Measurements from ENCODE around the gene DOK3.
A peak's percentile ranks its signal among the peaks of the same experiment; 100 is the strongest.

Gene DOK3, protein sequence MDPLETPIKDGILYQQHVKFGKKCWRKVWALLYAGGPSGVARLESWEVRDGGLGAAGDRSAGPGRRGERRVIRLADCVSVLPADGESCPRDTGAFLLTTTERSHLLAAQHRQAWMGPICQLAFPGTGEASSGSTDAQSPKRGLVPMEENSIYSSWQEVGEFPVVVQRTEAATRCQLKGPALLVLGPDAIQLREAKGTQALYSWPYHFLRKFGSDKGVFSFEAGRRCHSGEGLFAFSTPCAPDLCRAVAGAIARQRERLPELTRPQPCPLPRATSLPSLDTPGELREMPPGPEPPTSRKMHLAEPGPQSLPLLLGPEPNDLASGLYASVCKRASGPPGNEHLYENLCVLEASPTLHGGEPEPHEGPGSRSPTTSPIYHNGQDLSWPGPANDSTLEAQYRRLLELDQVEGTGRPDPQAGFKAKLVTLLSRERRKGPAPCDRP

DNA sequence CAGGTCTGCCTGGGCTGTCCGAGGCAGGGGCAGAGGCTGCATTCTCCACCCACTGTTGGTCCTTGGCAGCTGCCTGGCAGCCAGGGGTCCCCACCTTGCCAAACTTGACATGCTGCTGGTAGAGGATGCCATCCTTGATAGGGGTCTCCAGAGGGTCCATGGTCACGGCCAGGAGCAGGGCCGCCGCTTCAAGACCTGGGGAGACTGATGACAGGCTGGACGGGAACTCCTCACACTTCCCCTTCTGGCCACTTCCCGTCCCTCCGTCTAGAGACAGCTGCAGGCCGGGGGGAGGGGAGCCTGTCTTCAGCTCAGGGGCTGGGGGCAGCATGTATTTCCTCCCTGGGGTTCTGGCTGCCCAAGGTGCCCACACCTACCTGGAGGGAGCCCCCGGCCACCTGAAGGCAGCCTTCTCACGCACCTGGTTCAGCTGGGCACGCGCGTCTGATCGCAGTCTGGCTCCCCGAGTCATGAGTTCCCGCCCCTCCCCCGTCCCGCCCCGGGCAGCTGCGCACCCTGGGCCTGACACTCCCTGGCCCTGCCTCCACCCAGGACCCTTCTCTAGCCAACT is at the start of gene DOK3:
Gene DOK3 (minus strand): TSS at position 446 of the 571 bp plus-strand sequence. CDS start 286 bp downstream, at position 160.
- no peak for DNase-seq

- DNase-seq: no peak
Measured at GRCh38 chr5:177557796-177558195, 48.2 kb upstream of the DOK3 start.

DNA sequence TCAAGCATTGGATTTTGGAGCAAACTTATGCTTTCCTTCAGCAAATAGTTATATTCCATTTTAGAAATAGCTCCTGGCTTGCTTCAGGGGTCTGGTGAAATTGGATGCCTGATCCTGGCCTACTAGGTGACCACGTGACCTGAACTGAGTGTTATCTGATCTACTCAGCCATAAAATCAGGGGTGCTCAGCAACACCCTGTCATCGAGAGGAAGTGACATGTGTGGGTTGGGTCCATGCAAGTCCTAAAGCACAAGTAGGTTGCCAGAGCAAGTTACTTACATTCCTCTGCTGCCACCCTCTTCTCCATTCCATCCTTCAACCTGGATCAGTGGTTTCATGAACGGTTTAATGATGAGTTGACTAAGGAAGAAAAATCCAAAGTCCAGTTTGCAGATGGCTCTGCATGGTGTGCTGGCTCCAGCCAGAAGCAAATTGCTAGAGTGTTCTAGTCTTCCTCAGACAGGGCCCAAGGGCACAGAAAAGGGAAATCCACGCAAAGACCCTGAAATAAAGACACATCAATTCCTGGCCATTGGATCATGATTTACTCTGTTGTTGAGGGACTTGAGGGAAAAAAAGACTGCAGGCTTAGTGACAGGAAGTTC is 47.5 kb upstream of the DOK3 start:
- no peak for DNase-seq

- DNase-seq: no peak
Measured at GRCh38 chr5:177555665-177556064, 46.0 kb upstream of the DOK3 start.

GRCh38 chr5:177555228-177555627 is 45.6 kb upstream of the DOK3 start:
- no peak for DNase-seq

- DNase-seq: peak; percentile 97
Measured at GRCh38 chr5:177554474-177555111, 45.0 kb upstream of the DOK3 start, which contains the start of gene FAM193B. FAM193B (minus strand) TSS chr5:177554563; CDS start chr5:177554458, 105 bp downstream.

DNA sequence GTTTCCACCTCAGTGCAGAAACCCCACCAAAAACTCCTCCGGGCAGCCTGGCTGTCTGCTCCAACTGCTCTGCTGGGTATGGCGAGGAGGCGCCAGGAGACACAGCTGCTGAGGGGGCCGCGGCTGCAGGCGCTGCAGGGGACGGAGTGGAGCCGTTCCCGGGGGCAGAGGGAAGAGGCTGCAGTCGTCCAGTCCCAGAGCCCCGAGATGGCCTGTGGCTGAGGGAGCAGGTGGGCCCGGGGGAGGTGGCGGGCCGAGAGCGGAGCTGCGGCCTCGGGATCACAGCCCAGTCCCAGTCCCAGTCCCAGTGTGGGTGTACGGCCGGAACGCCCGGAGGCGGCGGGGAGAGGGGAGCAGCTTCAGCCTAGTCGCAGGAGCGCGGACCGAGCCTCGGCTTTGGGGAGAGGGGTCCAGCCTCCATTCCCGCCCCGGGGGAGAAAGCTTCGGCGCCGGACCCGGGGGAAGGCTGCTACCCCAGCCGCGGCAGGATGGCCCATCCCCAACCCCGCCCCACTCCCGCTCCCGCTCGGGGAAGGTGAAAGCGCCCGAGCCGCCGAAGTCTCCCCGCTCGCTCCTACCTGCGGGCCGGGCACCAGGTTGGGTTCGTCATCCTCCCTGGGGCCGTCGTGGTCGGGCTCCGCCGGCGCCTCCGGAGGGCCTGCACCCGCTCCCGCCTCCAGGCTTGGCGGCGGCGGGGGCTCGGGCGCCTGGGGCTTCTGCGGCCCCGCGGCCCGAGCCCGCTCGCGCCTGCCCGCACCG is 44.2 kb upstream of the DOK3 start:
- peak; percentile 62 for DNase-seq

GRCh38 chr5:177552839-177553455 is 43.3 kb upstream of the DOK3 start:
- no peak for DNase-seq

GRCh38 chr5:177550122-177550521 is 40.5 kb upstream of the DOK3 start:
- DNase-seq: no peak

DNA sequence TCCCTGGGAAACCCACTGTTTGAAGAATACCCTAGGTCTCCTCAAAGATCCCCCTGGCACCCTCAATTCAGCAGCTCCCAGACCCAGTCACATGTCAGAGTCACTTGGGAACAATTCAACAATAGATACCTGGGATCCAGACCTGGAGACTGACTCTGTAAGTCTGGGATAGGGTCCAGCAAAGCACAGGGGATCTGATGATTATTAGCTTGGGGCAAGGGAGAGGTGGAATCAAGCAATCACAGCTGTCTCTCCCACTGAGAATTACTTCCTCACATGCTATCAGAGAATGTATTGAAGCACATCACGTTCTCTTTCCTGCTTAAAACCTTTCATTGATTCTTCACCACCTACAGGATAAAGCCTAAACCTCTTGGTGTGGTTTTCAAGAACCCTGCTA is 38.9 kb upstream of the DOK3 start:
- DNase-seq: no peak

- no peak for DNase-seq
Measured at GRCh38 chr5:177547736-177548135, 38.1 kb upstream of the DOK3 start.

- no peak for DNase-seq
Measured at GRCh38 chr5:177546258-177546741, 36.7 kb upstream of the DOK3 start.

GRCh38 chr5:177545487-177546257 is 36.0 kb upstream of the DOK3 start:
- no peak for DNase-seq

DNA sequence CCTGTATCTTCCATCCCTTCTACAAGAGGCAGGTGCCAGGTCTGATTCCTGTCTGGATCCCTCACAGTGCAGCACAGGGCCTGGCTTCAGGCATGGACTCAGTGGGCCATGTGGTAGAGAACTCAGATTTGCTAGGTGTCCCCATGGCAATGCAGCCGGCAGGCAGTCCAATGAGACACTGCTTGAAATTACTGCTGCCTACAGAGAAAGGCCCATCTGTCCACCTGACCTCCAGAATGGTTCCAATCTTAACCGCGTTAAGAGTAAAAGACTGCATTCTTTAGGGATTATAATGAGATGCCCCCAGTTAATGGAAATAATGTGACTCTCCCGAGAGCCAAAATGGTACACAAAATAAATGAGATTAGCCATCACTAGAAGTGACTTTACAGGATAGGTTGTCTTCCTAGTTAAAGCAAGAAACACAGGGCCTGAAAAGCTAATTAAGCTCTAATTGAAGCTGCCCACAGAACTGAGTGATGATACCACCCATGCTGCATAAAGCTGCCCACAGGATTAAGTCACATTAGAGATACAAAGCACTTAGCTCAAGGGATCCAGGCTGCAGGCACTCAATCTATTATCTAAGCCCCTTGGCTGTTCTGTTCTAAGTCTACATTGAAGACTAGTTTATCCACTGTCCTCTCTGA is 33.3 kb upstream of the DOK3 start:
- no peak for DNase-seq

GRCh38 chr5:177540438-177540837 is 30.8 kb upstream of the DOK3 start:
- no peak for DNase-seq

DNA sequence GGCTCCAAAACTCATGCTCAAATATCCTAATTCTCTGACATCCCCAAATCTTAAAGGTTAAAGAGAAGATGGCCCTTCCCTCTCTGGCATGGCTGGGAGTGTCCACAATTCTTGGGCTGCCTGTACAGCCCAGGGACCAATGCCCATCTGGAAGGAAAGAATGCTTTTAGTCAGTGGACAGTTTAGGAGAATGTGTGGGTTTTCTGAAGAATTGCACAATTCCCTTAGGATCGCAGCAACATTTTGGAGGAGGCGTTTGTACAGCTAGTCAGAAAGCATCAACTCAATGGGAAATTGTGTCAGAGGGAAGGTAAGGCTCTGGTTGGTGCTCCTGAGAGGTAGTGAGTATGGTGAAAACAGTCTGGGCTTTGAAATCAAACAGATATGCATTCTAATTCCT is 29.8 kb upstream of the DOK3 start:
- DNase-seq: no peak

- DNase-seq: no peak
Measured at GRCh38 chr5:177538876-177539275, 29.2 kb upstream of the DOK3 start.

GRCh38 chr5:177537389-177538361 is 28.0 kb upstream of the DOK3 start:
- no peak for DNase-seq

DNA sequence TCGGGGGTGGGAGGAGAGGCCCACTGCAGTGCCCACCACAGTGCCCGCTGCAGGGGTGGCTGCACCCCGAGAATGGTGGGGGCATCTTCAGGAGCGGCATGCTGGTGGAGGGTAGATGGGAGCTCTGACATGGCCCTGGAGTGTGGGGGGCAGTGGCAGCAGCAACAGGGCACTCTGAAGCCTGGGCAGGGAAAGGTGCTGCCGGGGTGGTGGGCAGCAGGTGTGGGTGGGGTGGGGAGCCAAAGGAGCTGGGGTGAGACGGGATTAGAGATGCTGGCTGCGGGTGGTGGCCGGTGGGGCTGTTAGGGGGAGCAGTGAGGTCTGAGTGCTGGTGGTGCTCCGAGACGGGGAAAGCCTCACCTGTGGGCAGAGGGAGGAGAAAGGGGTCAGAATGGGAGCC is 26.8 kb upstream of the DOK3 start:
- DNase-seq: no peak

All from activated T-cell treated with anti-CD3 and anti-CD28 coated beads, Interleukin-2, amount 50 U/mL, for 1 hour (primary cell).